HepG2 (cell line): ENCODE results near the gene ZFTA. TPM values are rescaled to one million over a fixed set of nuclear protein-coding genes. Genes with fewer than 3 reads are reported as not detected.

Source experiments
- AKNA ChIP-seq: sonication (generic); formaldehyde crosslinking; IDR thresholded peaks from 2 replicates; pipeline ENCODE4 v1.4.0; 2020; ENCODE audit warnings: missing genetic modification reagents, borderline replicate concordance
- ARID2 ChIP-seq: sonication (generic); formaldehyde crosslinking; IDR thresholded peaks from 2 replicates; pipeline ENCODE4 v1.8.1; 2022; ENCODE audit warnings: mild to moderate bottlenecking, missing genetic modification reagents, borderline replicate concordance
- BCL3 ChIP-seq: sonication (generic); formaldehyde crosslinking; IDR thresholded peaks from 2 replicates; pipeline ENCODE4 v1.5.1; 2020; ENCODE audit warnings: mild to moderate bottlenecking, missing genetic modification reagents, moderate library complexity
- DR1 ChIP-seq: sonication (generic); formaldehyde crosslinking; IDR thresholded peaks from 2 replicates; pipeline ENCODE4 v1.8.0; 2021; ENCODE audit warnings: mild to moderate bottlenecking, missing genetic modification reagents, inconsistent platforms
- ELF1 ChIP-seq: sonication (generic); formaldehyde crosslinking; IDR thresholded peaks from 2 replicates; pipeline ENCODE4 v1.4.0; 2020; ENCODE audit warnings: missing genetic modification reagents
- GTF2F1 ChIP-seq: fragments of 150-350 bp; IDR thresholded peaks from 2 replicates; pipeline ENCODE4 v1.6.1; 2014; ENCODE audit warnings: low read length
- GTF3A ChIP-seq: sonication (generic); formaldehyde crosslinking; conservative IDR thresholded peaks from 2 replicates; pipeline ENCODE4 v1.4.0; 2020; ENCODE audit warnings: mild to moderate bottlenecking, missing genetic modification reagents
- HCFC1 ChIP-seq: fragments of 150-350 bp; IDR thresholded peaks from 2 replicates; pipeline ENCODE4 v1.6.1; 2014; ENCODE audit warnings: low read depth, low read length
- JARID2 ChIP-seq: sonication (generic); formaldehyde crosslinking; IDR thresholded peaks from 2 replicates; pipeline ENCODE4 v1.8.1; 2023; ENCODE audit warnings: missing genetic modification reagents, inconsistent platforms; ENCODE audit not compliant: insufficient replicate concordance
- PLSCR1 ChIP-seq: sonication (generic); formaldehyde crosslinking; IDR thresholded peaks from 2 replicates; pipeline ENCODE4 v1.5.0; 2020; ENCODE audit warnings: missing genetic modification reagents, mild to moderate bottlenecking, borderline replicate concordance
- SMAD3 ChIP-seq: sonication (generic); formaldehyde crosslinking; IDR thresholded peaks from 2 replicates; pipeline ENCODE4 v1.4.0; 2020; ENCODE audit warnings: missing genetic modification reagents
- SOX6 ChIP-seq, 2 experiments: fragments of 450-650 bp in 1 of 2; sonication (generic) in 1 of 2; formaldehyde crosslinking in 1 of 2; IDR thresholded peaks; 2 replicates each; pipeline versions ENCODE4 v1.4.0 to v1.6.1; 2017 to 2020; ENCODE audit warnings: antibody characterized with exemption in 1 of 2, mild to moderate bottlenecking in 1 of 2, missing genetic modification reagents in 1 of 2
- SPEN ChIP-seq: sonication (generic); formaldehyde crosslinking; IDR thresholded peaks from 2 replicates; pipeline ENCODE4 v1.5.1; 2020; ENCODE audit warnings: low read depth, mild to moderate bottlenecking, missing genetic modification reagents
- TEF ChIP-seq: sonication (generic); formaldehyde crosslinking; IDR thresholded peaks from 2 replicates; pipeline ENCODE4 v1.5.0; 2020; ENCODE audit warnings: missing genetic modification reagents
- TRIM24 ChIP-seq: sonication (generic); formaldehyde crosslinking; IDR thresholded peaks from 2 replicates; pipeline ENCODE4 v1.8.0; 2022; ENCODE audit warnings: mild to moderate bottlenecking, missing genetic modification reagents
- ZNF333 ChIP-seq: sonication (generic); formaldehyde crosslinking; IDR thresholded peaks from 2 replicates; pipeline ENCODE4 v1.4.0; 2020; ENCODE audit warnings: mild to moderate bottlenecking, missing genetic modification reagents, borderline replicate concordance
- ZNF350 ChIP-seq: sonication (generic); formaldehyde crosslinking; IDR thresholded peaks from 2 replicates; pipeline ENCODE4 v1.4.0; 2020; ENCODE audit warnings: mild to moderate bottlenecking, low read depth, missing genetic modification reagents, borderline replicate concordance
- ZNF503 ChIP-seq: sonication (generic); formaldehyde crosslinking; IDR thresholded peaks from 2 replicates; pipeline ENCODE4 v1.4.0; 2020; ENCODE audit warnings: missing genetic modification reagents
- ZNF749 ChIP-seq: sonication (generic); formaldehyde crosslinking; IDR thresholded peaks from 2 replicates; pipeline ENCODE4 v1.8.0; 2022; ENCODE audit warnings: mild to moderate bottlenecking, missing genetic modification reagents, moderate library complexity, borderline replicate concordance
- ZSCAN29 ChIP-seq: sonication (generic); formaldehyde crosslinking; conservative IDR thresholded peaks from 2 replicates; pipeline ENCODE4 v1.4.0; 2020; ENCODE audit warnings: mild to moderate bottlenecking, missing genetic modification reagents
- polyA plus RNA-seq, 8 experiments: library from polyadenylated mRNA; depleted of rRNA in 3 of 8; stranded (reverse) in 7 of 8; unstranded in 1 of 8; fragments of >200 nt; fragmentation: Illumina TruSeq in 4 of 8; extraction: Trizol in 4 of 8; gene quantifications; 2 replicates each; pipeline versions ENCODE4 v1.2.1 to v1.2.3, GENCODE V29; 2011 to 2016; ENCODE audit warnings: low read depth in 4 of 8, missing spikeins in 1 of 8, mixed read lengths in 1 of 8; ENCODE audit not compliant: insufficient read depth in 1 of 8
- total RNA-seq, 5 experiments: library from RNA; depleted of rRNA; stranded (reverse); fragments of >200 nt; fragmentation: Illumina TruSeq; extraction: Trizol; gene quantifications; 2 replicates each; pipeline ENCODE4 v1.2.3, GENCODE V29; 2016; ENCODE audit warnings: low read depth in 1 of 5

ZFTA gene
- total and polyA plus RNA-seq, 2 of the 13 experiments (the other 11 are each of a cell fraction or from before 2014, with no cell fraction given), result 3.9 to 10.4 TPM

- TF ChIP-seq DR1 (CRISPR knock-in tag) (no peak; the same call in 1 of the 2 replicates), SOX6 (IDR thresholded peaks at IDR 0.05) (no peak), SOX6 (CRISPR knock-in tag; IDR thresholded peaks at IDR 0.05) (no peak), ZNF749 (CRISPR knock-in tag) (no peak), ZSCAN29 (CRISPR knock-in tag) (no peak), SMAD3 (CRISPR knock-in tag) (no peak), AKNA (CRISPR knock-in tag) (no peak), GTF2F1 (no peak), HCFC1 (no peak), ELF1 (CRISPR knock-in tag) (no peak), GTF3A (CRISPR knock-in tag) (no peak), ZNF333 (CRISPR knock-in tag) (no peak), JARID2 (CRISPR knock-in tag) (no peak), ZNF503 (CRISPR knock-in tag) (no peak), ARID2 (CRISPR knock-in tag) (no peak), ZNF350 (CRISPR knock-in tag) (no peak), PLSCR1 (no peak), SPEN (no peak), TEF (CRISPR knock-in tag) (no peak), TRIM24 (CRISPR knock-in tag) (no peak), BCL3 (no peak)
Measured at GRCh38 chr11:63813035-63813562, 44.5 kb upstream of the ZFTA start, which contains the start of gene SPINDOC (continued).
